K562 (cell line): ENCODE results near the gene RAB43. TPM values are rescaled to one million over a fixed set of nuclear protein-coding genes. Genes with fewer than 3 reads are reported as not detected.
A peak's percentile ranks its signal among the peaks of the same experiment; 100 is the strongest.

ENCODE experiments used
- ARHGAP35 ChIP-seq: fragments of 450-650 bp; IDR thresholded peaks from 2 replicates; pipeline ENCODE4 v1.6.1; 2018; ENCODE audit not compliant: partially characterized antibody
- ATF7 ChIP-seq: fragments of 450-650 bp; IDR thresholded peaks from 2 replicates; pipeline ENCODE4 v1.7.1; 2014; ENCODE audit warnings: mild to moderate bottlenecking, moderate library complexity
- BCL6 ChIP-seq: fragments of 250-450 bp; sonication (Bioruptor Pico); IDR thresholded peaks from 2 replicates; pipeline ENCODE4 v1.4.0; 2020
- CEBPB ChIP-seq: fragments of 450-650 bp; IDR thresholded peaks from 2 replicates; pipeline ENCODE4 v1.6.1; 2016; ENCODE audit warnings: missing genetic modification characterization, missing compliant biosample characterization
- E2F1 ChIP-seq: sonication (generic); formaldehyde crosslinking; IDR thresholded peaks from 2 replicates; pipeline ENCODE4 v1.8.1; 2023; ENCODE audit warnings: mild to moderate bottlenecking, missing genetic modification reagents, moderate library complexity
- FOSL1 ChIP-seq: fragments of 200-800 bp; sonication (Bioruptor generic); conservative IDR thresholded peaks from 2 replicates; pipeline ENCODE4 v1.6.1; 2016; ENCODE audit warnings: missing genetic modification characterization, missing compliant biosample characterization
- HIVEP1 ChIP-seq: fragments of 250-450 bp; sonication (Bioruptor Pico); IDR thresholded peaks from 2 replicates; pipeline ENCODE4 v1.4.0; 2020; ENCODE audit warnings: mild to moderate bottlenecking
- L3MBTL2 ChIP-seq: fragments of 450-650 bp; IDR thresholded peaks from 2 replicates; pipeline ENCODE4 v1.6.1; 2016; ENCODE audit warnings: mild to moderate bottlenecking, moderate library complexity
- MYC ChIP-seq, 2 experiments: fragments of 250-450 bp in 1 of 2; sonication (Bioruptor Pico) in 1 of 2; IDR thresholded peaks; 2 replicates each; pipeline versions ENCODE4 v1.5.1 to v1.6.1; 2012 to 2021; ENCODE audit warnings: low read depth in 2 of 2, borderline replicate concordance in 1 of 2, improper control_type of control experiment in 1 of 2, low read length in 1 of 2, mild to moderate bottlenecking in 1 of 2, moderate library complexity in 1 of 2
- NR2C2 ChIP-seq, 2 experiments: fragments of 200-800 bp in 1 of 2; sonication (Bioruptor generic) in 1 of 2; sonication (generic) in 1 of 2; formaldehyde crosslinking in 1 of 2; IDR thresholded peaks; 2 replicates each; pipeline versions ENCODE4 v1.6.1 to v1.8.0; 2016 to 2022; ENCODE audit warnings: mild to moderate bottlenecking in 1 of 2, missing compliant biosample characterization in 1 of 2, missing genetic modification characterization in 1 of 2, missing genetic modification reagents in 1 of 2
- PTRF ChIP-seq: fragments of 450-650 bp; IDR thresholded peaks from 2 replicates; pipeline ENCODE4 v1.6.1; 2016; ENCODE audit warnings: mild to moderate bottlenecking, missing genetic modification characterization, missing compliant biosample characterization
- RBBP5 ChIP-seq: fragments of 200-600 bp; sonication (generic); IDR thresholded peaks from 2 replicates; pipeline ENCODE4 v1.6.1; 2012; ENCODE audit warnings: borderline replicate concordance, mild to moderate bottlenecking, low read length, control low read depth, inconsistent platforms; ENCODE audit not compliant: insufficient read depth, poor library complexity, severe bottlenecking
- RREB1 ChIP-seq: fragments of 250-450 bp; sonication (Bioruptor Pico); IDR thresholded peaks from 2 replicates; pipeline ENCODE4 v1.4.0; 2020
- SP1 ChIP-seq: sonication (generic); formaldehyde crosslinking; IDR thresholded peaks from 2 replicates; pipeline ENCODE4 v1.8.1; 2022; ENCODE audit warnings: mild to moderate bottlenecking, missing genetic modification reagents
- TRIM24 ChIP-seq, 2 experiments: fragments of 450-650 bp; IDR thresholded peaks; 2 replicates each; pipeline ENCODE4 v1.6.1; 2016
- YY1 ChIP-seq, 3 experiments: IDR thresholded peaks; 2 replicates each; pipeline ENCODE4 v1.6.1; 2011; ENCODE audit warnings: low read length in 2 of 3, mild to moderate bottlenecking in 2 of 3, moderate library complexity in 2 of 3, borderline replicate concordance in 1 of 3, control low read depth in 1 of 3, low read depth in 1 of 3; ENCODE audit not compliant: insufficient read depth in 3 of 3, insufficient replicate concordance in 2 of 3, control insufficient read depth in 1 of 3, insufficient read length in 1 of 3; ENCODE audit errors: extremely low read depth in 1 of 3
- ZNF395 ChIP-seq: fragments of 200-800 bp; sonication (Bioruptor generic); IDR thresholded peaks from 2 replicates; pipeline ENCODE4 v1.6.1; 2017; ENCODE audit warnings: missing genetic modification characterization, missing compliant biosample characterization
- ZNF589 ChIP-seq: fragments of 200-800 bp; sonication (Bioruptor generic); IDR thresholded peaks from 2 replicates; pipeline ENCODE4 v1.6.1; 2016; ENCODE audit warnings: low read depth, missing genetic modification characterization, missing compliant biosample characterization
- polyA plus RNA-seq, 8 experiments: library from polyadenylated mRNA; depleted of rRNA in 4 of 8; stranded (reverse) in 5 of 8; unstranded in 3 of 8; fragments of >200 nt; fragmentation: Nextera tagmentation in 2 of 8; fragmentation: Illumina TruSeq in 1 of 8; extraction: Ambion mirVana in 2 of 8; extraction: Trizol in 1 of 8; gene quantifications; 2 replicates each; pipeline versions ENCODE4 v1.2.1 to v1.2.3, GENCODE V29; 2011 to 2014; ENCODE audit warnings: inconsistent platforms in 1 of 8, missing spikeins in 1 of 8
- total RNA-seq, 7 experiments: library from RNA; depleted of rRNA in 6 of 7; stranded (reverse); fragments of >200 nt in 6 of 7; fragmentation: Illumina TruSeq in 2 of 7; extraction: Trizol in 2 of 7; gene quantifications; 2 replicates each; pipeline versions ENCODE4 v1.2.1 to v1.2.3, GENCODE V29; 2011 to 2021; ENCODE audit warnings: low replicate concordance in 1 of 7

Gene RAB43
- total and polyA plus RNA-seq, 9 of the 15 experiments (the other 6 are each of a cell fraction or from before 2014, with no cell fraction given), result 0.04 to 6.8 (median 1.7) TPM; not detected in 2

GRCh38 chr3:129112308-129113052 lies 9.1 kb downstream of the RAB43 start (continued):
- no peak for TF ChIP-seq PTRF
- TF ChIP-seq TRIM24 (IDR thresholded peaks at IDR 0.05), result peak; percentile 30 to 43; a peak in 2 of 4 replicates
- TF ChIP-seq BCL6 (CRISPR knock-in tag), result no peak
- no peak for TF ChIP-seq NR2C2 (CRISPR knock-in tag; IDR thresholded peaks at IDR 0.05)
- TF ChIP-seq NR2C2 (tag; IDR thresholded peaks at IDR 0.05), result peak; percentile 63; the same call in 1 of the 2 replicates
- no peak for TF ChIP-seq E2F1 (CRISPR knock-in tag)
- peak; percentile 52; the same call in 1 of the 2 replicates for TF ChIP-seq ZNF395 (CRISPR knock-in tag)
- TF ChIP-seq ARHGAP35, result no peak
- no peak for TF ChIP-seq FOSL1
- peak; percentile 88 for TF ChIP-seq MYC (IDR thresholded peaks at IDR 0.05; ENCODE audit: low read depth, low read length)
- TF ChIP-seq MYC (CRISPR knock-in tag; IDR thresholded peaks at IDR 0.05; ENCODE audit: borderline replicate concordance, low read depth), result no peak
- TF ChIP-seq YY1 (IDR thresholded peaks at IDR 0.05; ENCODE audit: borderline replicate concordance in 1 of 3, control insufficient read depth in 1 of 3, extremely low read depth in 1 of 3, insufficient read depth in 3 of 3, insufficient read length in 1 of 3, insufficient replicate concordance in 2 of 3, low read depth in 1 of 3, low read length in 2 of 3), result no peak
- no peak for TF ChIP-seq RREB1 (CRISPR knock-in tag)
- peak; percentile 80 for TF ChIP-seq L3MBTL2
- peak; percentile 86 for TF ChIP-seq ATF7
- peak; percentile 9; the same call in 1 of the 2 replicates for TF ChIP-seq CEBPB (tag)
- TF ChIP-seq HIVEP1, result 0 out of 2 replicates have a peak, but pooled peaks have one; percentile 22
- TF ChIP-seq SP1, result no peak
- TF ChIP-seq RBBP5, result no peak
- TF ChIP-seq ZNF589 (CRISPR knock-in tag), result peak; percentile 93
